Keratinocyte (primary cell): Measurements from ENCODE around the gene XKR8. TPM values are rescaled to one million over a fixed set of nuclear protein-coding genes. Genes with fewer than 3 reads are reported as not detected.

Experiments used
- DNase-seq: peaks from one replicate; pipeline ENCODE4 v3.0.0-alpha.2; 2011; ENCODE audit warnings: low read depth, missing footprints, low spot score
- FAIRE-seq: peaks from 2 replicates; lab custom pipeline; 2011; peaks lifted over from hg19 to GRCh38; lab: Jason Lieb, UNC
- H2AFZ ChIP-seq: 2 replicates; pipeline ENCODE4 v1.6.0; 2012; ENCODE audit warnings: low read length, control low read depth, inconsistent platforms; ENCODE audit not compliant: control insufficient read depth
- H3K27ac ChIP-seq: 2 replicates; pipeline ENCODE4 v1.5.1; 2011; ENCODE audit warnings: low read length; ENCODE audit not compliant: control insufficient read depth, insufficient read depth
- H3K27me3 ChIP-seq: 3 replicates; pipeline ENCODE4 v1.6.0; 2011; ENCODE audit warnings: low read length; ENCODE audit not compliant: control insufficient read depth, insufficient read depth; ENCODE audit errors: extremely low read depth
- H3K36me3 ChIP-seq, 2 experiments: 2 replicates in 1 of 2; 3 replicates in 1 of 2; pipeline ENCODE4 v1.5.1; 2011; ENCODE audit warnings: low read length in 2 of 2, mild to moderate bottlenecking in 1 of 2; ENCODE audit not compliant: control insufficient read depth in 2 of 2, insufficient read depth in 2 of 2; ENCODE audit errors: extremely low read depth in 1 of 2
- H3K4me1 ChIP-seq: 3 replicates; pipeline ENCODE4 v1.5.1; 2011; ENCODE audit warnings: low read length; ENCODE audit not compliant: control insufficient read depth, insufficient read depth; ENCODE audit errors: extremely low read depth
- H3K4me2 ChIP-seq: 3 replicates; pipeline ENCODE4 v1.6.0; 2011; ENCODE audit warnings: low read depth, low read length; ENCODE audit not compliant: control insufficient read depth, insufficient read depth; ENCODE audit errors: extremely low read depth
- H3K4me3 ChIP-seq, 3 experiments: fragments of 200-600 bp in 1 of 3; sonication (generic) in 1 of 3; 2 replicates in 2 of 3; 3 replicates in 1 of 3; pipeline ENCODE4 v1.5.1; 2011 to 2016; ENCODE audit warnings: low read length in 3 of 3, mild to moderate bottlenecking in 3 of 3, control low read depth in 2 of 3, inconsistent platforms in 1 of 3, low read depth in 1 of 3, mixed read lengths in 1 of 3, mixed run types in 1 of 3, moderate library complexity in 1 of 3; ENCODE audit not compliant: control insufficient read depth in 2 of 3, insufficient read depth in 2 of 3; ENCODE audit errors: extremely low read depth in 1 of 3
- H3K79me2 ChIP-seq: 2 replicates; pipeline ENCODE4 v1.6.0; 2012; ENCODE audit warnings: low read length; ENCODE audit not compliant: control insufficient read depth, insufficient read depth
- H3K9ac ChIP-seq: 3 replicates; pipeline ENCODE4 v1.6.0; 2011; ENCODE audit warnings: low read length; ENCODE audit not compliant: control insufficient read depth, insufficient read depth; ENCODE audit errors: extremely low read depth
- H3K9me1 ChIP-seq: 3 replicates; pipeline ENCODE4 v1.6.0; 2011; ENCODE audit warnings: low read length; ENCODE audit not compliant: control insufficient read depth, insufficient read depth; ENCODE audit errors: extremely low read depth
- H3K9me3 ChIP-seq: 2 replicates; pipeline ENCODE4 v1.5.1; 2012; ENCODE audit warnings: low read depth, low read length; ENCODE audit not compliant: control insufficient read depth
- H4K20me1 ChIP-seq: 3 replicates; pipeline ENCODE4 v1.6.0; 2011; ENCODE audit warnings: low read length; ENCODE audit not compliant: control insufficient read depth, insufficient read depth; ENCODE audit errors: extremely low read depth
- CTCF ChIP-seq, 3 experiments: IDR thresholded peaks in 1 of 3; conservative IDR thresholded peaks in 1 of 3; optimal IDR thresholded peaks in 1 of 3; 2 replicates in 2 of 3; 3 replicates in 1 of 3; pipeline versions ENCODE3 to v1.5.1; 2011; ENCODE audit warnings: low read length in 3 of 3, mild to moderate bottlenecking in 3 of 3, moderate library complexity in 2 of 3, control low read depth in 1 of 3, inconsistent platforms in 1 of 3; ENCODE audit not compliant: insufficient read depth in 2 of 3; ENCODE audit errors: extremely low read depth in 1 of 3
- EZH2 ChIP-seq: IDR thresholded peaks from one replicate; pipeline ENCODE4 v1.6.1; 2012; ENCODE audit warnings: inconsistent platforms, mild to moderate bottlenecking, low read length, moderate library complexity
- dilution Hi-C: fragments of 300-500 bp; cut with MboI; formaldehyde crosslinking; loops from one replicate; pipeline ENCODE4 v1.7.0; 2020; ENCODE audit warnings: low sequenced_read_pairs; ENCODE audit not compliant: extremely low pct_ligation_motif_present
- polyA plus RNA-seq, 5 experiments: library from polyadenylated mRNA; depleted of rRNA in 3 of 5; stranded (reverse) in 3 of 5; stranded (forward) in 1 of 5; unstranded in 1 of 5; fragments of >200 nt; gene quantifications; 1 replicate in 1 of 5; 2 replicates in 3 of 5; 3 replicates in 1 of 5; pipeline versions ENCODE4 v1.2.1 to v1.2.3, GENCODE V29; 2011 to 2012; ENCODE audit warnings: missing spikeins in 2 of 5, low read depth in 1 of 5, low replicate concordance in 1 of 5

Gene XKR8
- polyA plus RNA-seq, 1 donor (not counting 4 experiments of a cell fraction or from before 2014, with no cell fraction given), result 3.2 TPM

GRCh38 chr1:27990920-27991537 lies 31.3 kb downstream of the XKR8 start:
- H3K4me2 ChIP-seq, result no peak overlapping the region
- dilution Hi-C loops, result no loop called here
- H3K79me2 ChIP-seq, result no peaks in the 10 kb centered on the region
- no peak overlapping the region for H3K4me3 ChIP-seq
- H4K20me1 ChIP-seq, result no peaks in the 10 kb centered on the region
- H3K4me1 ChIP-seq, result no peaks in the 10 kb centered on the region
- H2AFZ ChIP-seq, result no peak overlapping the region
- TF ChIP-seq EZH2, result no peak
- no peak for TF ChIP-seq CTCF (optimal IDR thresholded peaks at IDR 0.05 in 1 of 3, IDR thresholded peaks at IDR 0.05 in 1 of 3, conservative IDR thresholded peaks at IDR 0.05 in 1 of 3; ENCODE audit: extremely low read depth in 1 of 3, insufficient read depth in 2 of 3, low read length in 3 of 3)
- H3K27me3 ChIP-seq, result no peaks in the 10 kb centered on the region
- peaks cover 15 to 21% of the 10 kb centered on the region in 2 experiments for H3K36me3 ChIP-seq
- no peak overlapping the region for H3K9ac ChIP-seq
- no peak overlapping the region for H3K27ac ChIP-seq
- no peak for DNase-seq
- H3K9me1 ChIP-seq, result no peaks in the 10 kb centered on the region
- no peaks in the 10 kb centered on the region for H3K9me3 ChIP-seq
- no peak for FAIRE-seq

- no peak for DNase-seq
- Histone ChIP-seq H3K9ac (no peak overlapping the region), H3K4me1 (no peaks in the 10 kb centered on the region), H3K36me3 (peaks cover 14 to 21% of the 10 kb centered on the region in 2 experiments), H3K4me3 (no peak overlapping the region), H3K79me2 (no peaks in the 10 kb centered on the region), H3K4me2 (no peak overlapping the region), H3K9me3 (no peaks in the 10 kb centered on the region), H4K20me1 (no peaks in the 10 kb centered on the region), H3K27ac (no peak overlapping the region), H3K27me3 (no peaks in the 10 kb centered on the region), H3K9me1 (no peaks in the 10 kb centered on the region), H2AFZ (no peak overlapping the region)
- dilution Hi-C loops, result no loop called here
- TF ChIP-seq EZH2 (no peak), CTCF (optimal IDR thresholded peaks at IDR 0.05 in 1 of 3, IDR thresholded peaks at IDR 0.05 in 1 of 3, conservative IDR thresholded peaks at IDR 0.05 in 1 of 3; ENCODE audit: extremely low read depth in 1 of 3, insufficient read depth in 2 of 3, low read length in 3 of 3) (no peak)
- FAIRE-seq, result no peak
Measured at GRCh38 chr1:27992276-27992675, 32.5 kb downstream of the XKR8 start.
